BE2C (cell line): ENCODE results near the gene SNTN.

ENCODE experiments used
- DNase-seq: peaks from one replicate; pipeline ENCODE4 v3.0.0-alpha.2; 2020
- H3K27me3 ChIP-seq: fragments of 250-450 bp; sonication (Bioruptor Pico); 2 replicates; pipeline ENCODE4 v1.5.1; 2020; ENCODE audit warnings: mild to moderate bottlenecking
- H3K36me3 ChIP-seq: fragments of 250-450 bp; sonication (Bioruptor Pico); 2 replicates; pipeline ENCODE4 v1.5.1; 2020; ENCODE audit warnings: mild to moderate bottlenecking
- H3K4me1 ChIP-seq: fragments of 250-450 bp; sonication (Bioruptor Pico); 2 replicates; pipeline ENCODE4 v1.5.1; 2020
- H3K4me3 ChIP-seq: 2 replicates; pipeline ENCODE4 v1.5.1; 2011; ENCODE audit warnings: low read depth, low read length
- H3K9me3 ChIP-seq: fragments of 250-450 bp; sonication (Bioruptor Pico); 2 replicates; pipeline ENCODE4 v1.5.1; 2020
- TF ChIP-seq, protein P1 (sequence below): IDR thresholded peaks from 2 replicates; pipeline ENCODE4 v1.5.1; 2012; ENCODE audit warnings: mild to moderate bottlenecking, low read depth, low read length

Gene SNTN

GRCh38 chr3:63693351-63693750, 40.9 kb downstream of the SNTN start:
- no peaks in the 10 kb centered on the region; the same call in 1 of the 2 replicates for H3K9me3 ChIP-seq
- TF ChIP-seq, protein P1, sequence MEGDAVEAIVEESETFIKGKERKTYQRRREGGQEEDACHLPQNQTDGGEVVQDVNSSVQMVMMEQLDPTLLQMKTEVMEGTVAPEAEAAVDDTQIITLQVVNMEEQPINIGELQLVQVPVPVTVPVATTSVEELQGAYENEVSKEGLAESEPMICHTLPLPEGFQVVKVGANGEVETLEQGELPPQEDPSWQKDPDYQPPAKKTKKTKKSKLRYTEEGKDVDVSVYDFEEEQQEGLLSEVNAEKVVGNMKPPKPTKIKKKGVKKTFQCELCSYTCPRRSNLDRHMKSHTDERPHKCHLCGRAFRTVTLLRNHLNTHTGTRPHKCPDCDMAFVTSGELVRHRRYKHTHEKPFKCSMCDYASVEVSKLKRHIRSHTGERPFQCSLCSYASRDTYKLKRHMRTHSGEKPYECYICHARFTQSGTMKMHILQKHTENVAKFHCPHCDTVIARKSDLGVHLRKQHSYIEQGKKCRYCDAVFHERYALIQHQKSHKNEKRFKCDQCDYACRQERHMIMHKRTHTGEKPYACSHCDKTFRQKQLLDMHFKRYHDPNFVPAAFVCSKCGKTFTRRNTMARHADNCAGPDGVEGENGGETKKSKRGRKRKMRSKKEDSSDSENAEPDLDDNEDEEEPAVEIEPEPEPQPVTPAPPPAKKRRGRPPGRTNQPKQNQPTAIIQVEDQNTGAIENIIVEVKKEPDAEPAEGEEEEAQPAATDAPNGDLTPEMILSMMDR, result no peak

GRCh38 chr3:63705092-63705645, 52.7 kb downstream of the SNTN start:
- no peak for DNase-seq
- TF ChIP-seq, protein P1, result no peak
- Histone ChIP-seq H3K27me3 (peaks cover 3% of the 10 kb centered on the region), H3K4me3 (no peak overlapping the region), H3K9me3 (no peaks in the 10 kb centered on the region; the same call in 1 of the 2 replicates), H3K36me3 (no peaks in the 10 kb centered on the region), H3K4me1 (no peaks in the 10 kb centered on the region)

More at GRCh38 chr3:63693351-63693750, 40.9 kb downstream of the SNTN start:
- Histone ChIP-seq H3K4me3 (no peak overlapping the region), H3K27me3 (no peaks in the 10 kb centered on the region), H3K4me1 (no peaks in the 10 kb centered on the region), H3K36me3 (no peaks in the 10 kb centered on the region)
- DNase-seq, result no peak

DNA sequence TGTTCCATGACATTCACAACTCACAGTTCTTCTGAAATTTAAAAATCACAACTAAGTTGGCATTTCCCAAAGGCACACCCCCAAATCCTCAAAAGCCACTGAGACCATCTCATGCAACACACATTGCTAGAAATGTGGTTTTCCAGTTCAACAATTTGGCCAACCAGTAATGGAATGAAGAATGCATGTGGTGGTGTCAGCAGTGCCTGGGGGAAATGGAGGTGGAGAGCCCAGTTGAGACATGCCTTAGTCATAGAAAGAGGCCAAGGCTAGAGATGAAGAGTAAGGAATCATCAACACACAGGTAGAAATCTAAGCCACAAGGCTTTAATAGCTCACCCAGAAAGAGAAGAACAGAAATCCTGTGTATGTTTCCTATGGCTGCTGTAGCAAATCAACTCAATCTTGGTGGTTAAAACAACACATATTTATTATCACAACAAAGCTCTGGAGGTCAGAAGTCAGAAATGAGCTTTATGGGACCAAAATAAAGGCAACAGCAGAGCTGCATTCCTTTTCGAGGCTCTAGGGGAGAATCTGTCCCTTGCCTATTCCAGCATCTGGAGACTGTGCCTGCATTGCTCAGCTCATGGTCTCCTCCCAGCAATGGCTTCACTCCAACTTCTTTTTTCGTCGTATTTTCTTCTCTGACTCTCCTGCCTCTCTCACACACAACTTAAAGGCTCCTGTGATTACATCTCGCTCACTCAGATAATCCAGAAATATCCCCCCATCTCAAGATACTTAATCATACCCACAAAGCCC, 54.0 kb downstream of the SNTN start:
- Histone ChIP-seq H3K27me3 (peaks cover 3% of the 10 kb centered on the region), H3K4me3 (no peak overlapping the region), H3K4me1 (no peaks in the 10 kb centered on the region), H3K9me3 (no peaks in the 10 kb centered on the region; the same call in 1 of the 2 replicates), H3K36me3 (no peaks in the 10 kb centered on the region)
- DNase-seq, result no peak
- TF ChIP-seq, protein P1, result no peak

GRCh38 chr3:63707731-63708130, 55.3 kb downstream of the SNTN start:
- TF ChIP-seq, protein P1, result no peak
- Histone ChIP-seq H3K9me3 (no peaks in the 10 kb centered on the region; the same call in 1 of the 2 replicates), H3K4me1 (no peaks in the 10 kb centered on the region), H3K36me3 (no peaks in the 10 kb centered on the region), H3K4me3 (no peak overlapping the region), H3K27me3 (no peaks in the 10 kb centered on the region; the same call in 1 of the 2 replicates)
- no peak for DNase-seq

DNA sequence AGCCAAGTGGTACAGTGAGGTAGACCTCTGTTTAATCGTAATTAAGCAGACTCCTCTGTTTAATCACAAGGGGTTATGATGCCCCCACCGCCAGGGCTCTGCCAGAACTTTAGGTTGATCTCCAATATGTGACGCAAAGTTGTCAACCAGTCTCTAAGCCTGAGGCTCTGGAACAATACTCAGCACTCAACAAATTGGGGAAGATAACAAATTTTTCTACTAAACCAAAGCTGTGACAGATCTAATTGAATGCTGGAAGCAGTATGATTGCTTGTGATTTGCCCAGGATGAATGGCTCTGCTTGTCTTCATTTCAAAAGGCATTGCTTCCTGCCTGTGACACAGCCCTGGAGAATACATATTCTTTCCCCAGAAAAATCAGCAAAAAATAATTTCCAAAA, 57.1 kb downstream of the SNTN start:
- TF ChIP-seq, protein P1, result no peak
- no peak overlapping the region for H3K4me3 ChIP-seq
- H3K4me1 ChIP-seq, result no peaks in the 10 kb centered on the region
- H3K36me3 ChIP-seq, result no peaks in the 10 kb centered on the region
- H3K27me3 ChIP-seq, result no peaks in the 10 kb centered on the region; the same call in 1 of the 2 replicates
- H3K9me3 ChIP-seq, result no peaks in the 10 kb centered on the region; the same call in 1 of the 2 replicates
- no peak for DNase-seq
